GM13976 (cell line): ENCODE measurements around the gene TM7SF2.

Source experiments
- DNase-seq: peaks from one replicate; pipeline ENCODE4 v3.0.0; 2012; ENCODE audit warnings: low spot score
- in situ Hi-C: fragments of 300-500 bp; cut with MboI; formaldehyde crosslinking; loops from one replicate; pipeline ENCODE4 v1.12.0; 2022; ENCODE audit warnings: low sequenced_read_pairs, mixed read lengths, inconsistent platforms; ENCODE audit not compliant: unreplicated experiment
- TF ChIP-seq, protein P1 (sequence below): IDR thresholded peaks from 2 replicates; pipeline ENCODE4 v1.5.1; 2012; ENCODE audit warnings: borderline replicate concordance, mild to moderate bottlenecking; ENCODE audit not compliant: insufficient read depth; ENCODE audit errors: extremely low read depth, missing control alignments, control extremely low read depth

Gene TM7SF2

DNA sequence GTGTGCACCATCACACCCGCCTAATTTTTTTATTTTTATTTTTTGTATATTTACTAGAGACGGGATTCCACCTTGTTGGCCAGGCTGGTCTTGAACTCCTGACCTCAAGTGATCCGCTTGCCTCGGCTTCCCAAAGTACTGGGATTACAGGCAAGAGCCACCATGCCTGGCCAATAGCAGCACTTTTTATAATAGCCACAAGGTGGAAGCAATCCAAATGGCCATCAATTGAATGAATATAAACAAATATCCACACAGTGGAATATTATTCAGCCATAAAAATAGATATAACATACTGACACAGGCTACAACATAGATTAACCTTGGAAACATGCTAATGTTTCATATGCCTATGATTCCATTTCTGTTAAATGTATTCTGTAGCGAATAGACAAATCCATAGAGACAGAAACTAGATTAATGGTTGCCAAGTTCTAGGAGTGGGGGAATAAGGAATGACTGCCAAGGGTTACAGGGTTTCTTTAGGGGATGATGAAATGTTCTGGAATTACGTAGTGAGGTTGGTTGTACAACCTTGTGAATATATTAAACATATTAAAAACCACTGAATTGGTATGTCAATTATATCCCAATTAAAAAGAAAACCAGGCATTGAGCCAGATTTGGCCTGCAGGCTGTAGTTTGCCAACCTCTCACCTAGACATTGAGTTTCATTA is 10.9 kb upstream of the TM7SF2 start:
- in situ Hi-C loops = no loop called here
- no peak for DNase-seq
- TF ChIP-seq, protein P1, sequence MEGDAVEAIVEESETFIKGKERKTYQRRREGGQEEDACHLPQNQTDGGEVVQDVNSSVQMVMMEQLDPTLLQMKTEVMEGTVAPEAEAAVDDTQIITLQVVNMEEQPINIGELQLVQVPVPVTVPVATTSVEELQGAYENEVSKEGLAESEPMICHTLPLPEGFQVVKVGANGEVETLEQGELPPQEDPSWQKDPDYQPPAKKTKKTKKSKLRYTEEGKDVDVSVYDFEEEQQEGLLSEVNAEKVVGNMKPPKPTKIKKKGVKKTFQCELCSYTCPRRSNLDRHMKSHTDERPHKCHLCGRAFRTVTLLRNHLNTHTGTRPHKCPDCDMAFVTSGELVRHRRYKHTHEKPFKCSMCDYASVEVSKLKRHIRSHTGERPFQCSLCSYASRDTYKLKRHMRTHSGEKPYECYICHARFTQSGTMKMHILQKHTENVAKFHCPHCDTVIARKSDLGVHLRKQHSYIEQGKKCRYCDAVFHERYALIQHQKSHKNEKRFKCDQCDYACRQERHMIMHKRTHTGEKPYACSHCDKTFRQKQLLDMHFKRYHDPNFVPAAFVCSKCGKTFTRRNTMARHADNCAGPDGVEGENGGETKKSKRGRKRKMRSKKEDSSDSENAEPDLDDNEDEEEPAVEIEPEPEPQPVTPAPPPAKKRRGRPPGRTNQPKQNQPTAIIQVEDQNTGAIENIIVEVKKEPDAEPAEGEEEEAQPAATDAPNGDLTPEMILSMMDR = no peak

DNA sequence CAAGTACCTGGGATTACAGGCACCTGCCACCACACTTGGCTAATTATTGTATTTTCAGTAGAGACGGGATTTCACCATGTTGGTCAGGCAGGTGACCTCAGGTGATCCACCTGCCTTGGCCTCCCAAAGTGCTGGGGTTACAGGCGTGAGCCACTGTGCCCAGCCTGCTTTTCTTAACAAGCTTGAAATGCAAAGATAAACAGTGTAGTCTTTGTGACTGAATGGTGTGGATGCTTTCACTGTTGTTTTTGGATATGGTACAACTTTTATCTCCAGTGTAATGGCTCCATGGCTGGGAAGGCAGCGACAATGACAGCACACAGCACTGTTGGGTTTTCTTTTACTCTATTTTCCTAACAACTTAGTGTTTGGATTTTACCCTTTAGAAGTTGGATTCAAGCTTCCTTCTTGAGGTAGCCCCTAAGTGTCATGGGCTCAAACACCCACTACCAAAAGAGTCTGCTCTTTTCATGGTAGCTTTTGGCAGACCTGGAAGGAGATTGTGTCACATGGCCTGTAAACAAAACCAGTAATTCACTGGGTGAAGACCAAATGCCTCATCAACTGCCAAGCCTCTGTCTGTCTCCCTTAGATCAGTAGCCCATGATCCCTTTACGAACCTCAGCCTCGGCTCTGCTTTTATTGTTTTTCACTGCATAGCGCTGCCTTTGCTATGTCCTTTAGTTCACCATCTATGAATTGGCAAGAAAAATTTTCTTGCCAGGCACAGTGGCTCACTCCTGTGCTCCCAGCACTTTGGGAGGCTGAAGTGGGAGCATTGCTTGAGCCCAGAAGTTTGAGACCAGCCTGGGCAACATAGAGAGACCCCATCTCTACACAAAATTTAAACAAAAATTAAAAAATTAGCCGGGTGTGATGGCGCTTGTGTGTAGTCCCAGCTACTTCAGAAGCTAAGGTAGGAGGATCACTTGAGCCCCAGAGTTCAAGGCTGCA is 9.3 kb upstream of the TM7SF2 start:
- no peak for DNase-seq
- TF ChIP-seq, protein P1 = no peak
- in situ Hi-C loops = no loop called here

DNA sequence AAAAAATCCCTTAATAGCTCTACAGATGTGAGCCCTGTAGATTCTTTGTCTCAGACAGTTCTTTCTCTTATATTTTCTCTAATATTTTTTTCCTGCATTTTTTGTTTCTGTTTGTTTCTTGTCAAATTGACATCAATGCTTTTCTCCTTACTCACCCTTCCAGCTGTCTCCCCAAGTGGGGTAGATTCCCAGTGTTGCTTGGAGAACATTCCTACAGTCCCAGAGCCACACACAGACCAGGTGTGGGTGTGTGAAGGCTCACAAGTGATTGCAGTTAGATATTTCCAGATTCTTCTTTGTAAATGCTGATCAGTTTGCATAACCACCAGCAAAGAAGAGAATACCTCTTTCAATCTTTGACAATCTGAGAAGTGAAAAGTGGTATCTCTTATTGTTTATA is 8.2 kb upstream of the TM7SF2 start:
- no peak for DNase-seq
- TF ChIP-seq, protein P1 = no peak
- in situ Hi-C loops = no loop called here

DNA sequence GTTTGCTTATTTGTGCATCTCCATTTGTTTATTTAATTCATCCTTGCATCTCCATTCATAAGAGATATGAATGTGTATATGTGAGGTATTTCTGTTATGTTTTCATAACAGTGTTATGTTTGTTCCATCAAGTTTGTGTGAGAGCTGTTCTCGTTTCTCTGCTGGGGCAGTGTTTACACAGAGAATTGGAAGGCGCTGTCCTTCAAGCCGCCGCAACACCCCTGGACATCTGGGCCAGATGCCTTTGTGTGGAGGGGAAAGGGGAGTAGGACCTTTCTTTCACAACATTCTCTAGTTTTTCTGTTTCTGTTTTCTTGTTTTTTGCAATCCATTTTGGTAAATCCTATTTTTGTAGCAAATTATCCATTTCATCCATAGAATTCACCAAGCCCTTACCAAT is 7.0 kb upstream of the TM7SF2 start:
- no peak for DNase-seq
- TF ChIP-seq, protein P1 = no peak

DNA sequence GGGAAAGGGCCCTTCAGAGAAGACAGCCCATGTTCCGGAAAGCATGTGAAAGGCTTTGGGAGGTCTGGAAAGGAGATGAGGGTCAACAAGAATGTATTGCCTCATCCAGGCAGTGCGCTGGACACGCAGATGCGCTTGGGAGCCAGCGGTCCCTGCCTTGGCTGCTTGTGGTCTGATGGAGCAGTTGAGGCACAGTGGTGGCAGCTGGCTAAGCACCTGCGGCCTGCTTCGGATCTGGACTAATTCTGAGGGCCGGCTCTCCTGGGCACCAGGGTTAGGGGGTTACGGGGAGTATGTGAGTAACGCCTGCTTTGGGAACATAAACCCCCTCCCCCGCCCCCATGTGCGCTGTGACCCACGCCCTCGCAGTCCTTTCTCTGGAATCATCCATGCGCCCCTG is 4.6 kb upstream of the TM7SF2 start:
- TF ChIP-seq, protein P1 = no peak
- in situ Hi-C loops = no loop called here
- DNase-seq = no peak

More for the DNA sequence above, 7.0 kb upstream of the TM7SF2 start:
- in situ Hi-C loops = no loop called here

DNA sequence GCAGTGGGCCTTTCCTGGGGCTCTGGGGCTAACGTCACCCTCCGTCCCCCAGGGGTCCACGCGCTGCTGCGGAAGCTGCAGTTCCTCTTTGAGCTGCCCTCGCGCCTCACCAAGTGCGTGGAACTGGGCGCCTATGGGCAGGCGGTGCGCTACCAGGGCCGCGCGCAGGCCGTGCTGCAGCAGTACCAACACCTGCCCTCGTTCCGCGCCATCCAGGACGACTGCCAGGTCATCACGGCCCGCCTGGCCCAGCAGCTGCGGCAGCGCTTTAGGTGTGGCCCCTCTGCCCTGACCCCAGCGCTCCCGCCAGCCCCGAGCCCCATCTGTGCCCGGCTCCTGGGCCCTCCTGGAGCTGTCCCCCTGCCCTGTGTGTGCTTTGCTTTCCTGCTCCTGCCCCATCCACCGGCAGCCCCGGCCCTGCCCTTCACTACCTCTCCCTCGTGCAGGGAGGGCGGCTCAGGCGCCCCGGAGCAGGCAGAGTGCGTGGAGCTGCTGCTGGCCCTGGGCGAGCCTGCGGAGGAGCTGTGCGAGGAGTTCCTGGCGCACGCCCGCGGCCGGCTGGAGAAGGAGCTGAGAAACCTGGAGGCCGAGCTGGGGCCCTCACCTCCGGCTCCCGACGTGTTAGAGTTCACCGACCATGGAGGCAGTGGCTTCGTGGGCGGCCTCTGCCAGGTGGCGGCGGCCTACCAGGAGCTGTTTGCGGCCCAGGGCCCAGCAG is 3.8 kb upstream of the TM7SF2 start:
- in situ Hi-C loops = no loop called here

More for the DNA sequence above, 3.8 kb upstream of the TM7SF2 start:
- DNase-seq = no peak
- TF ChIP-seq, protein P1 = no peak
